DMS 273 (cell line): ENCODE results near the gene RANBP17.
"Not testable (repeated sequence)": the region's sequence is repeated elsewhere in the genome, so short reads cannot be mapped to it uniquely, and the experiment has no call there.

ENCODE experiments used
- DNase-seq: peaks from one replicate; lab custom pipeline; 2025; ENCODE audit not compliant: unreplicated experiment; lab: John Stamatoyannopoulos, UW

RANBP17 gene

DNA sequence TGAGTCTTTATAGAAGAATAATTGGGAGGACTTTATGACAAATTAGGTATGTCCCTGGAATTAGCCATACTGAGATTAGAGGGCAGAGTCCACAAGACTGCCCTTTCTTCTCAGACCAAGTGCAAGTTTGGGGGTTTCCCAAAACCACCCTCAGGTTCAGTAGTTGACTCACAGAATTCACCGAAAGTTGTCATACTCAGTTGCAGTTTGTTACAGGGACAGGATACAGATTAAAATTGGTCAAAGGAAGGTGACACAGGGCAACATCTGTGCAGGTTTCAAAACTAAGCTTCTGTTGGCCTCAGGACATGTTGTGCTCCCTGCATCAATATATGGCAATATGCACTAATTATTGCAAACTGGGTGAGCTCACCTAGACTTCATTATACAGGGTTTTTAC lies 3.8 kb downstream of the RANBP17 start:
- no peak for DNase-seq

- DNase-seq = no peak
These were observed 6.0 kb downstream of the RANBP17 start for GRCh38 chr5:170867825-170868224.

DNA sequence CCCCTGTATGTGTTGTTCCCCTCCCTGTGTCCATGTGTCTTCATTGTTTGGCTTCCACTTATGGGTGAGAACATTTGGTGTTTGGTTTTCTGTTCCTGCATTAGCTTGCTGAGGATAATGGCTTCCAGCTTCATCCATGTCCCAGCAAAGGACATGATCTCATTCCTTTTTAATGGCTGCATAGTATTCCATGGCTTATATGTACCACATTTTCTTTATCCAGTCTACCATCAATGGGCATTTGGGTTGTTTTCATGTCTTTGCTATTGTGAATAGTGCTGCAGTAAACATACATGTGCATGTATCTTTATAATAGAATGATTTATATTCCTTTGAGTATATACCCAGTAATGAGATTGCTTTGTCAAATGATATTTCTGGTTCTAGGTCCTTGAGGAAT lies 8.6 kb downstream of the RANBP17 start:
- not testable (repeated sequence) for DNase-seq

GRCh38 chr5:170874017-170874416 lies 12.2 kb downstream of the RANBP17 start:
- DNase-seq = no peak

DNA sequence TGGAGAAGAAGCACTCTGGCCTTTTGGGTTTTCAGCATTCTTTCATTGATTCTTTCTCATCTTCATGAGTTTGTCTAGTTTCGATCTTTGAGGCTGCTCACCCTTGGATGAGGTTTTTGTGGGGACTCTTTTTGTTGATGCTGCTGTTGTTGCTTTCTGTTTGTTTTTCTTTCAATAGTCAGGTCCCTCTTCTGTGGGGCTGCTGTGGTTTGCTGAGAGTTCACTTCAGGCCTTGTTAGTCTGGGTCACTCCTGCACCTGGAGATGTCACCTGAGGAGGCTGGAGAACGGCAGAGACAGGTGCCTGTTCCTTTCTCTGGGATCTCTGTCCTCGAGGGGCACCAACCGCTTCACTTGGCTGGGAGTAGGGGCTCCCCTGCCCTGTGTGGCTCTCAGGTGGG lies 14.0 kb downstream of the RANBP17 start:
- no peak for DNase-seq

DNA sequence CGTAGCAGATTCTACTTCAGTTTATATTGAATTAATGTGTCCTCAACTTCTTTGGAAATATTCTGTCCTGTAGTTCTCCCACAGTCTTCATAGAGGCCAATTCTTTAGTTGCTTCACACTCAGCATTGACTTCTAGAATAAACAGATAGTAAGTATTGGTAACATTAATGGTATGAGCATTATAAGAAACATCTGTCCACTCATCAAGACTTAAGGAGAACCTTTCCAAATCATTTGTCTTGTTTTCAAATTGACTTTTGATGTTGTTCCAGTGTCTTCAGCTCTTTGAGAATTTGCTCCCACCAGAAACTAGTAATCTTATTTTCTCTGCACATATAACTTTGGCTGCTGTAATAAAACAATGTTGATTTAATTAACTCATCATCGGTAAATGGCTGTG lies 18.3 kb downstream of the RANBP17 start:
- no peak for DNase-seq

DNA sequence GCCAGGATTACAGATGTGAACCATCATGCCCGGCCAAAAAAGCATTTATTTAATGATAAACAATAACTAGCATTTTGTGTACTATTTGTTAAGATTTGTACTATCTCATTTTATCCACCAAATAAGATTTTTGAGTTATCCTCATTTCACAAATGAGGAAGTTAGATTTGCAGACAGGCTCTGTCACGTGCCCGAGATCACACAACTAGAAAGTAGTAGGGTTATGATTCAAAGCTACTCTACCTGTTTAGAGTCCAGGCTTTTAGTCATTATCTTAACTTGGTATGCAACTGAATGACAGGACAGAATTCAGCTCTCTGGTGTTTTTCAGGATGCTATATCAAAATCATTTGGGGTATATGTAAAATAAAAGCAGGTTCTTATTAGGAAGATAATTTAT lies 20.5 kb downstream of the RANBP17 start:
- DNase-seq = no peak

DNA sequence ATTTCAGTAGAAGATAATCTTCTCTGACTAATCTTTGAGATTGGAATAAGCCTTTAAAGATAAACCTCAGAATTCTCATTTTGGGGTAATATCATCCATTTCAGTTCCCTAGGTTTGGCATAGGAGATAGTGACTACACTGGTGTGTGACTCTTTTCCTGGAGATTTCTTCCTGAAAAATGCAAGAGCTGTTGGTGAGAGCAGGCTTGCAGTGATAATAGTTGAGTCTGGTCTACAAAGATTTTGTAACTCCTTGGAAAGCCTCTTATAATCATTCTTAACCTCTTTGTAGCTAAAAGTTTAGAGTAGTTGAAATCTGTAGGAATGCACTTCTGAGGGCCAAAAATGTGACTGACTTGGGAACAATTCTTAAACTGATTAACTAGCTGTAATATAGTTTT lies 23.4 kb downstream of the RANBP17 start:
- DNase-seq = no peak

- peak; percentile 11 for DNase-seq
These were observed 24.0 kb downstream of the RANBP17 start for GRCh38 chr5:170885809-170886208.

- DNase-seq = peak; percentile 33
These were observed 24.5 kb downstream of the RANBP17 start for GRCh38 chr5:170886210-170886894.

DNA sequence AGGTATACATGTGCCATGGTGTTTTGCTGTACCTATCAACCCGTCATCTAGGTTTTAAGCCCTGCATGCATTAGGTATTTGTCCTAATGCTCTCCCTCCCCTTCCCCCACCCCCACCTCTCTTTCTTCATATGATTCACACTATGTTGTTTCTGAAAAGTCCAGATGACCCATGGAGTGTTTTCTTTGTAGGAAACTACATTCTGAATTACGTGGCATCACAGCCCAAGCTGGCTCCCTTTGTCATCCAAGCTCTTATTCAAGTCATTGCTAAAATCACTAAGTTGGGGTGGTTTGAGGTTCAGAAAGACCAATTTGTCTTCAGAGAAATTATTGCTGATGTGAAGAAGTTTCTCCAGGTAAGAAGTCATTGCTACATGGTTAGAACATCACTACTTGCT lies 30.4 kb downstream of the RANBP17 start:
- DNase-seq = no peak

- no peak for DNase-seq
These were observed 32.8 kb downstream of the RANBP17 start for GRCh38 chr5:170894665-170895064.

- DNase-seq = no peak
These were observed 35.0 kb downstream of the RANBP17 start for GRCh38 chr5:170896779-170897178.

GRCh38 chr5:170903075-170903474 lies 41.3 kb downstream of the RANBP17 start:
- no peak for DNase-seq

DNA sequence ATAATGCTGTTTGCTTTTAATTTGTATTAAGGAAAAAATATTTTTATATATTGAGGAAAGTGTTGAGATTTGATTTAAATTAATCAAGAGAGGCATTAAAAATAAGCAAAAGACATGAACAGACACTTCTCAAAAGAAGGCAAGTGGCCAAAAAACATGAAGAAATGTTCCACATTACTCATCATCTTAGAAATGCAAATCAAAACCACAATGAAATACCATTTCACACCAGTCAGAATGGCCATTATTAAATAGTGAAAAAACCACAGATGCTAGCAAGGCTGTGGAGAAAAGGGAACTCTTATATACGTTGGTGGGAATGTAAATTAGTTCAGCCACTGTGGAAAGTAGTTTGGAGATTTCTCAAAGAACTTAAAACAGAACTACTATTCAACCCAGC lies 45.9 kb downstream of the RANBP17 start:
- DNase-seq = no peak

DNA sequence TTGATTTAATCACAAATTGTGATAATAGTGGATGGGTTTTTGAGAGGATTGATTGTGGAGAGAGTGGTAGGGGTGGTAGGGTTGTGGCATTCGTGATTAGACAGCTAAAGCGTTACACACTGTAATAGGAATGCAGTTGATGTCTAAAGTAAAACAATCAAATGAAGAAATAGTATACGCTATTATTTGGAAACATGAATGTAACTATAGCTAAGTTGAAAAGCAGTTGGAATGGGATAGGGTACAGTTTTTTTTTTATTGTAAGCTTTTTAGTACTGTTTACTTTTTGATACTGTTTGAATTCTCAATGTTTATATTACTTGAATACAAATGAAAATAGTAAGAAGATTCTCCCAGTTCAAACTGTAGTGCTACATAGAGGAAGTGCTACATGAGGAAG lies 51.8 kb downstream of the RANBP17 start:
- no peak for DNase-seq

GRCh38 chr5:170917113-170917512 lies 55.3 kb downstream of the RANBP17 start:
- DNase-seq = no peak

DNA sequence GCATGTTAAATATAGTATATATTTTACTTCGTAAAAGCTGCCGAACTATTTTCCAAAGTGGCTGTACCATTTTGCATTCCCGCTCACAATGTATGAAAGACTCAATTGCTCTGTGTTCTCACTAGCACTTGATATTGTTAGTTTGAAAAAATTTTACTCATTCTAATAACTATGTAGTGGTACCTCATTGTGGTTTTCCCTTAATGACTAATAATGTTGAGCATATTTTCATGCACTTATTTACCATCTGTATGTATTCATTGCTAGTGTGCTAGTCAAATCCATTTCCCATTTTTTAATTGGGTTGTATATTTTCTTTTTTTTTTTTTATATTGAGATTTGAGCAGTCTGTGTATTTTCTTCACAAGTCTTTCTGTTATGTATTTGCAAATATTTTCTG lies 58.4 kb downstream of the RANBP17 start:
- DNase-seq = no peak

- DNase-seq = not testable (repeated sequence)
These were observed 60.5 kb downstream of the RANBP17 start for GRCh38 chr5:170922331-170922730.

GRCh38 chr5:170923910-170924620 lies 62.2 kb downstream of the RANBP17 start:
- DNase-seq = no peak

DNA sequence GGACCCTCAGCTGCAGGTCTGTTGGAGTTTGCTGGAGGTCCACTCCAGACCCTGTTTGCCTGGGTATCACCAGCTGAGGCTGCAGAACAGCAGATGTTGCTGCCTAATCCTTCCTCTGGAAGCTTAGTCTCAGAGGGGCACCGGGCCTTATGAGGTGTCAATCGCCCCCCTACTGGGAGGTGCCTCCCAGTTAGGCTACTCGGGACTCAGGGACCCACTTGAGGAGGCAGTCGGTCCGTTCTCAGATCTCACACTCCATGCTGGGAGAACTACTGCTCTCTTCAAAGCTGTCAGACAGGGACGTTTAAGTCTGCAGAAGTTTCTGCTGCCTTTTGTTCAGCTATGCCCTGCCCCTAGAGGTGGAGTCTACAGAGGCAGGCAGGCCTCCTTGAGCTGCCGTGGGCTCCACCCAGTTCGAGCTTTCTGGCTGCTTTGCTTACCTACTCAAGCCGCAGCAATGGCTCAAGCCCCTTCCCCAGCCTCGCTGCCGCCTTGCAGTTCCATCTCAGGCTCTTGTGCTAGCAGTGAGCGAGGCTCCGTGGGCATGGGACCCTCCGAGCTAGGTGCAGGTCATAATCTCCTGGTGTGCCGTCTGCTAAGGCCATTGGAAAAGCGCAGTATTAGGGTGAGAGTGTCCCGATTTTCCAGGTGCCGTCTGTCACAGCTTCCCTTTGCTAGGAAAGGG lies 73.9 kb downstream of the RANBP17 start:
- DNase-seq = not testable (repeated sequence)

- no peak for DNase-seq
These were observed 75.3 kb downstream of the RANBP17 start for GRCh38 chr5:170937072-170937471.
